H1 (cell line): ENCODE measurements around the gene TBRG4. TPM values are rescaled to one million over a fixed set of nuclear protein-coding genes. Genes with fewer than 3 reads are reported as not detected.

Source experiments
- CTCF ChIA-PET: fragments of 300-600 bp; sonication (Branson Sonifier 250); formaldehyde crosslinking; loops from one replicate; lab custom pipeline; 2021; ENCODE audit not compliant: partially characterized antibody; lab: Charles Lee
- POLR2A ChIA-PET: fragments of 300-600 bp; sonication (Branson Sonifier 250); formaldehyde crosslinking; loops from one replicate; lab custom pipeline; 2021; ENCODE audit warnings: inconsistent platforms; ENCODE audit not compliant: partially characterized antibody; lab: Charles Lee
- DNase-seq, 2 experiments: peaks; one replicate each; pipeline versions ENCODE4 v3.0.0 to v3.0.0-alpha.2; 2010 to 2022; ENCODE audit warnings: low spot score in 2 of 2, low read depth in 1 of 2, mixed read lengths in 1 of 2
- FAIRE-seq: peaks from 2 replicates; lab custom pipeline; 2011; peaks lifted over from hg19 to GRCh38; lab: Jason Lieb, UNC
- H2AFZ ChIP-seq: 2 replicates; pipeline ENCODE4 v1.8.1; 2012; ENCODE audit warnings: low read length, inconsistent platforms
- H2AK5ac ChIP-seq: 2 replicates; pipeline ENCODE4 v1.6.1; 2013; ENCODE audit warnings: low read depth, low read length
- H2BK120ac ChIP-seq: replicated peaks from 2 replicates; pipeline ENCODE3; 2013; ENCODE audit warnings: low read depth, low read length, inconsistent platforms
- H2BK12ac ChIP-seq: 2 replicates; pipeline ENCODE4 v1.6.1; 2013; ENCODE audit warnings: low read depth, low read length
- H2BK15ac ChIP-seq: 2 replicates; pipeline ENCODE4 v1.6.1; 2013; ENCODE audit warnings: low read length
- H2BK20ac ChIP-seq: 2 replicates; pipeline ENCODE4 v1.6.1; 2013; ENCODE audit warnings: low read length
- H2BK5ac ChIP-seq: 2 replicates; pipeline ENCODE4 v1.6.1; 2013; ENCODE audit warnings: low read depth, low read length
- H3K14ac ChIP-seq: 2 replicates; pipeline ENCODE4 v1.6.1; 2013; ENCODE audit warnings: inconsistent platforms; ENCODE audit not compliant: insufficient read length
- H3K18ac ChIP-seq: 2 replicates; pipeline ENCODE4 v1.6.1; 2013; ENCODE audit warnings: low read length; ENCODE audit errors: extremely low read depth
- H3K23ac ChIP-seq: 2 replicates; pipeline ENCODE4 v1.6.1; 2013; ENCODE audit warnings: inconsistent platforms; ENCODE audit not compliant: insufficient read length
- H3K23me2 ChIP-seq: 2 replicates; pipeline ENCODE4 v1.6.1; 2013; ENCODE audit warnings: low read depth, low read length
- H3K27ac ChIP-seq: 2 replicates; pipeline ENCODE4 v1.6.1; 2011; ENCODE audit warnings: low read depth, low read length, inconsistent platforms
- H3K27me3 ChIP-seq, 4 experiments: replicated peaks in 1 of 4; 1 replicate in 1 of 4; 2 replicates in 3 of 4; pipeline versions ENCODE4 v1.6.1 to v1.8.1; 2011 to 2013; ENCODE audit warnings: low read length in 3 of 4, mild to moderate bottlenecking in 3 of 4, inconsistent platforms in 2 of 4, mixed read lengths in 2 of 4, moderate library complexity in 1 of 4; ENCODE audit not compliant: control insufficient read depth in 3 of 4, insufficient read depth in 3 of 4; ENCODE audit errors: extremely low read depth in 1 of 4
- H3K36me3 ChIP-seq, 4 experiments: 2 replicates each; pipeline versions ENCODE4 v1.6.1 to v1.8.1; 2011 to 2013; ENCODE audit warnings: mild to moderate bottlenecking in 4 of 4, low read length in 3 of 4, moderate library complexity in 2 of 4, control low read depth in 1 of 4, inconsistent platforms in 1 of 4; ENCODE audit not compliant: insufficient read depth in 4 of 4, control insufficient read depth in 2 of 4
- H3K4ac ChIP-seq: replicated peaks from 2 replicates; pipeline ENCODE3; 2013; ENCODE audit warnings: low read length, low read depth, mixed read lengths, inconsistent platforms; ENCODE audit not compliant: insufficient read length
- H3K4me1 ChIP-seq, 4 experiments: replicated peaks in 1 of 4; 1 replicate in 1 of 4; 2 replicates in 3 of 4; pipeline versions ENCODE4 v1.6.1 to v1.8.1; 2011 to 2013; ENCODE audit warnings: low read length in 3 of 4, inconsistent platforms in 2 of 4, mixed read lengths in 1 of 4; ENCODE audit not compliant: insufficient read depth in 4 of 4, control insufficient read depth in 3 of 4
- H3K4me2 ChIP-seq, 2 experiments: 2 replicates each; pipeline versions ENCODE4 v1.6.1 to v1.8.1; 2011 to 2013; ENCODE audit warnings: low read depth in 2 of 2, low read length in 2 of 2, control low read depth in 1 of 2, inconsistent platforms in 1 of 2, mild to moderate bottlenecking in 1 of 2; ENCODE audit not compliant: insufficient read depth in 1 of 2
- H3K4me3 ChIP-seq, 4 experiments: fragments of 200-600, 300-600 bp in 1 of 4; sonication (generic), shearing (Covaris generic), sonication (Bioruptor Twin) in 1 of 4; 2 replicates each; pipeline versions ENCODE4 v1.5.1 to v1.8.1; 2011 to 2016; ENCODE audit warnings: low read length in 4 of 4, low read depth in 3 of 4, control low read depth in 2 of 4, inconsistent platforms in 2 of 4, mild to moderate bottlenecking in 2 of 4, mixed read lengths in 1 of 4, moderate library complexity in 1 of 4; ENCODE audit not compliant: insufficient read depth in 2 of 4; ENCODE audit errors: extremely low read depth in 1 of 4
- H3K56ac ChIP-seq: replicated peaks from 2 replicates; pipeline ENCODE3; 2013; ENCODE audit warnings: low read depth, mild to moderate bottlenecking, mixed read lengths, low read length, inconsistent platforms; ENCODE audit not compliant: insufficient read length
- H3K79me1 ChIP-seq: 2 replicates; pipeline ENCODE4 v1.6.1; 2013; ENCODE audit warnings: low read depth, low read length, control low read depth
- H3K79me2 ChIP-seq, 2 experiments: 2 replicates each; pipeline versions ENCODE4 v1.6.1 to v1.8.1; 2012 to 2013; ENCODE audit warnings: low read length in 2 of 2, mild to moderate bottlenecking in 2 of 2, inconsistent platforms in 1 of 2; ENCODE audit not compliant: insufficient read depth in 2 of 2, control insufficient read depth in 1 of 2
- H3K9ac ChIP-seq, 4 experiments: replicated peaks in 1 of 4; 1 replicate in 1 of 4; 2 replicates in 3 of 4; pipeline versions ENCODE4 v1.6.1 to v1.8.1; 2011 to 2013; ENCODE audit warnings: low read depth in 3 of 4, low read length in 3 of 4, control low read depth in 2 of 4, mild to moderate bottlenecking in 2 of 4, moderate library complexity in 2 of 4, inconsistent platforms in 1 of 4; ENCODE audit errors: extremely low read depth in 1 of 4
- H3K9me3 ChIP-seq, 2 experiments: 2 replicates each; pipeline versions ENCODE4 v1.6.1 to v1.8.1; 2012 to 2013; ENCODE audit warnings: mild to moderate bottlenecking in 2 of 2, moderate library complexity in 2 of 2, control low read depth in 1 of 2, inconsistent platforms in 1 of 2, low read depth in 1 of 2, low read length in 1 of 2, mixed read lengths in 1 of 2; ENCODE audit not compliant: insufficient read depth in 2 of 2
- H4K20me1 ChIP-seq, 2 experiments: replicated peaks in 1 of 2; 2 replicates each; pipeline versions ENCODE3 to v1.8.1; 2011 to 2013; ENCODE audit warnings: inconsistent platforms in 2 of 2, low read length in 2 of 2, mild to moderate bottlenecking in 1 of 2; ENCODE audit not compliant: insufficient read depth in 2 of 2, control insufficient read depth in 1 of 2
- H4K5ac ChIP-seq: 2 replicates; pipeline ENCODE4 v1.6.1; 2013; ENCODE audit warnings: low read length, low read depth, mixed read lengths, inconsistent platforms; ENCODE audit not compliant: insufficient read length
- H4K8ac ChIP-seq: 2 replicates; pipeline ENCODE4 v1.8.0; 2013; ENCODE audit warnings: mild to moderate bottlenecking, moderate library complexity, low read length, inconsistent platforms; ENCODE audit not compliant: insufficient read depth; ENCODE audit errors: extremely low read depth
- H4K91ac ChIP-seq: replicated peaks from 2 replicates; pipeline ENCODE3; 2013; ENCODE audit warnings: low read length, mixed read lengths, inconsistent platforms; ENCODE audit not compliant: insufficient read length
- CTCF ChIP-seq, 3 experiments: IDR thresholded peaks; 1 replicate in 2 of 3; 2 replicates in 1 of 3; pipeline versions ENCODE4 v1.5.1 to v1.6.1; 2011; ENCODE audit warnings: low read length in 3 of 3, mild to moderate bottlenecking in 3 of 3, inconsistent platforms in 2 of 3, low read depth in 1 of 3, moderate library complexity in 1 of 3; ENCODE audit not compliant: insufficient read depth in 1 of 3; ENCODE audit errors: control extremely low read depth in 1 of 3
- RAD21 ChIP-seq, 2 experiments: IDR thresholded peaks in 1 of 2; conservative IDR thresholded peaks in 1 of 2; 2 replicates each; pipeline ENCODE4 v1.6.1; 2011; ENCODE audit warnings: low read depth in 2 of 2, low read length in 2 of 2, improper control_type of control experiment in 1 of 2, inconsistent platforms in 1 of 2, mild to moderate bottlenecking in 1 of 2, moderate library complexity in 1 of 2
- SIX5 ChIP-seq: IDR thresholded peaks from 2 replicates; pipeline ENCODE4 v1.6.1; 2011; ENCODE audit warnings: mild to moderate bottlenecking, low read depth, low read length
- WGBS, 2 experiments: shearing (Covaris generic) in 1 of 2; methylation state at CpG; one replicate each; pipeline versions ENCODE4 v1.1.6 to v1.1.7; 2013 to 2015; ENCODE audit warnings: low lambda C conversion rate in 2 of 2, mixed read lengths in 2 of 2, inconsistent platforms in 1 of 2, low coverage in 1 of 2, missing lambda C conversion rate in 1 of 2; ENCODE audit not compliant: insufficient replicate concordance in 2 of 2, insufficient coverage in 1 of 2, insufficient read length in 1 of 2; ENCODE audit errors: extremely low coverage in 1 of 2, missing lambda C conversion rate in 1 of 2; 5-methylcytosine and 5-hydroxymethylcytosine counted together
- polyA plus RNA-seq, 7 experiments: library from polyadenylated mRNA; depleted of rRNA in 3 of 7; stranded (reverse) in 5 of 7; unstranded in 2 of 7; fragments of >200 nt in 5 of 7; fragments of 200-250 nt in 2 of 7; gene quantifications; 1 replicate in 5 of 7; 2 replicates in 1 of 7; 4 replicates in 1 of 7; pipeline versions ENCODE4 v1.2.1 to v1.2.3, GENCODE V29; 2011 to 2013; ENCODE audit warnings: missing spikeins in 2 of 7, mixed read lengths in 2 of 7
- total RNA-seq: library from RNA; stranded (reverse); fragmentation: NEBNext Ultra II Directional; extraction: Animal tissue kit (Norgen Biotek cat#: 25700); gene quantifications from 2 replicates; pipeline ENCODE4 v1.2.1, GENCODE V29; 2021

Gene TBRG4
- total and polyA plus RNA-seq, 2 of the 8 experiments (the other 6 are each of a cell fraction or from before 2014, with no cell fraction given) = 110 to 137 TPM

DNA sequence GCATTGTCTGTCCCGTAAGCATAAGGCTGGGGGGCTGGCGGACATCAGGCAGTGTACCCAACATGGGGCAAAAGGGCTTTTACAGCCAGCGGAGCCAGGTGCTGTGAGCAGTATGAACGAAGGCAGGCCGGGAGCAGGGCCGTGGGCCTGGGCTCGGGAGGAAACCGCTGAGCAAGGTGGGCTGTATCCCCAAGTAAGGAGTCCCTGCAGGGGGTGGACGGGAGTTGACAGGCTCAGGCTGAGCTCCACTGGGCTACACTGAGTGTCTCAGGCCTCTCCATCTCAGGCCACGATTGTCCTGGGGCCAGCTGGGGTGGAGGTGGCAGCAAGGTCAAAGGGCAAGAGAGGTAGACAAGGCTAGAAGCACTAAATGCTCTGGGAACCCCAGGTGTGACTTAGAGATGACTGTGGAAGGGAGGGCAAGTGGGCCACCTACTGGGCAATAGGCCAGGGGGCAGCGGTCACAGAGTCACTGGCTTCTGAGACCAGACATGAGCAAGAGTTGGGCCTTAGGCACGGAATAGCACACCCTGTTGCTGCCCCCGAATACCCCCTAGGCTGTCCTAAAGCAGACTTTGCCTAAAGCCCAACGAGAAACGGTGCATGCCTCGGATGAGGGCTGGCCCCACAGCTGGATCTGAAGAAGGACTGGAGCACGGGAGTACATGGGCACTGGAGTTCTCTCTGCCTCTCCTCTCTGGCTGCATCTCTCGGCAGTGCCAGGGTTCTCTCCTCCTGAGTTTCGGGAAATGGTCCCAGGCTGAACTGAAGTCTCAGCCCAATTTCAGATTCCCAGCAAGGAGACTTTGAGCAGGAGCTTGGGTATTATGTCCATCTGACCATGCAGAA, 35.3 kb upstream of the TBRG4 start:
- ChIA-PET POLR2A (interaction anchor here (1.7 kb wide), 1 partner anchor 40 kb away, joined by 3 read pairs; no protein-coding TSS in a partner anchor), CTCF (interaction anchor here (1.1 to 2.0 kb wide), 4 partner anchors 11 to 114 kb away, joined by 3 to 8 read pairs (median 6); no protein-coding TSS in a partner anchor)
- Histone ChIP-seq H3K27ac (no peak overlapping the region), H3K23ac (no peak overlapping the region), H2BK15ac (no peak overlapping the region), H3K18ac (no peak overlapping the region), H3K79me2 (no peaks in the 10 kb centered on the region), H4K91ac (no peak overlapping the region), H4K20me1 (no peaks in the 10 kb centered on the region), H3K79me1 (no peaks in the 10 kb centered on the region), H3K56ac (no peak overlapping the region), H3K4me1 (no peaks in the 10 kb centered on the region), H3K4ac (no peak overlapping the region), H2AFZ (no peak overlapping the region), H4K5ac (no peak overlapping the region), H2AK5ac (no peak overlapping the region), H2BK5ac (no peak overlapping the region), H2BK20ac (no peak overlapping the region), H3K14ac (no peak overlapping the region), H3K9ac (no peak overlapping the region), H3K4me3 (no peak overlapping the region), H2BK120ac (no peak overlapping the region), H3K9me3 (no peaks in the 10 kb centered on the region), H3K27me3 (no peaks in the 10 kb centered on the region), H4K8ac (peak overlapping the region; percentile 59; the same call in 1 of the 2 replicates), H3K23me2 (no peaks in the 10 kb centered on the region), H3K36me3 (no peaks in the 10 kb centered on the region), H3K4me2 (no peak overlapping the region), H2BK12ac (no peak overlapping the region)
- DNase-seq (no peak), FAIRE-seq (no peak)
- TF ChIP-seq SIX5 = no peak
- TF ChIP-seq CTCF (IDR thresholded peaks at IDR 0.05; ENCODE audit: control extremely low read depth in 1 of 3, insufficient read depth in 1 of 3, low read depth in 1 of 3, low read length in 3 of 3) = peak in 2 of 3 experiments; percentile 7 to 16; a peak in 2 of 4 replicates
- TF ChIP-seq RAD21 (IDR thresholded peaks at IDR 0.05 in 1 of 2, conservative IDR thresholded peaks at IDR 0.05 in 1 of 2; ENCODE audit: low read depth in 2 of 2, low read length in 2 of 2) = peak; percentile 14 to 35; a peak in 3 of 4 replicates
- WGBS, 2 experiments = 85% methylated on average over 18 of the region's 19 CpGs; no CpG with 5 or more reads in 1 of the 2 experiments
